K562 (cell line): Measurements from ENCODE around the gene CFAP20. TPM values are rescaled to one million over a fixed set of nuclear protein-coding genes. Genes with fewer than 3 reads are reported as not detected.
A peak's percentile ranks its signal among the peaks of the same experiment; 100 is the strongest.

Experiments used
- AFF1 ChIP-seq, 2 experiments: fragments of 450-650 bp; IDR thresholded peaks; 2 replicates each; pipeline ENCODE4 v1.6.1; 2018; ENCODE audit warnings: mild to moderate bottlenecking in 2 of 2, low read depth in 1 of 2; ENCODE audit not compliant: partially characterized antibody in 2 of 2
- AFF4 ChIP-seq: sonication (generic); formaldehyde crosslinking; IDR thresholded peaks from 2 replicates; pipeline ENCODE4 v1.8.0; 2023; ENCODE audit warnings: mild to moderate bottlenecking, missing genetic modification reagents
- CSDE1 ChIP-seq, 2 experiments: fragments of 450-650 bp; IDR thresholded peaks; 2 replicates each; pipeline ENCODE4 v1.6.1; 2016; ENCODE audit warnings: mild to moderate bottlenecking in 1 of 2
- EP300 ChIP-seq: IDR thresholded peaks from 2 replicates; pipeline ENCODE4 v1.6.1; 2012; ENCODE audit warnings: low read length, improper control_type of control experiment
- GABPA ChIP-seq: fragments of 200-800 bp; sonication (Bioruptor generic); conservative IDR thresholded peaks from 2 replicates; pipeline ENCODE4 v1.6.1; 2016; ENCODE audit warnings: low read depth, missing genetic modification characterization, missing compliant biosample characterization
- JUND ChIP-seq, 2 experiments: IDR thresholded peaks; 2 replicates in 1 of 2; 3 replicates in 1 of 2; pipeline ENCODE4 v1.6.1; 2011; ENCODE audit warnings: borderline replicate concordance in 2 of 2, low read depth in 2 of 2, low read length in 2 of 2, improper control_type of control experiment in 1 of 2, missing biosample characterization in 1 of 2, missing genetic modification characterization in 1 of 2, missing genetic modification reagents in 1 of 2
- MYC ChIP-seq, 2 experiments: fragments of 250-450 bp in 1 of 2; sonication (Bioruptor Pico) in 1 of 2; IDR thresholded peaks; 2 replicates each; pipeline versions ENCODE4 v1.5.1 to v1.6.1; 2012 to 2021; ENCODE audit warnings: low read depth in 2 of 2, borderline replicate concordance in 1 of 2, improper control_type of control experiment in 1 of 2, low read length in 1 of 2, mild to moderate bottlenecking in 1 of 2, moderate library complexity in 1 of 2
- PTBP1 ChIP-seq: fragments of 200-400 bp; formaldehyde crosslinking; IDR thresholded peaks from 2 replicates; pipeline ENCODE4 v1.6.1; 2017; ENCODE audit warnings: low read depth, low read length
- SNIP1 ChIP-seq: fragments of 450-650 bp; IDR thresholded peaks from 2 replicates; pipeline ENCODE4 v1.7.1; 2017; ENCODE audit warnings: low read depth, mild to moderate bottlenecking
- ZBTB33 ChIP-seq: sonication (generic); formaldehyde crosslinking; IDR thresholded peaks from 2 replicates; pipeline ENCODE4 v1.8.1; 2023; ENCODE audit warnings: mild to moderate bottlenecking, missing genetic modification reagents
- ZNF609 ChIP-seq: sonication (generic); formaldehyde crosslinking; IDR thresholded peaks from 2 replicates; pipeline ENCODE4 v1.8.1; 2023; ENCODE audit warnings: missing genetic modification reagents, mild to moderate bottlenecking, borderline replicate concordance
- polyA plus RNA-seq, 8 experiments: library from polyadenylated mRNA; depleted of rRNA in 4 of 8; stranded (reverse) in 5 of 8; unstranded in 3 of 8; fragments of >200 nt; fragmentation: Nextera tagmentation in 2 of 8; fragmentation: Illumina TruSeq in 1 of 8; extraction: Ambion mirVana in 2 of 8; extraction: Trizol in 1 of 8; gene quantifications; 2 replicates each; pipeline versions ENCODE4 v1.2.1 to v1.2.3, GENCODE V29; 2011 to 2014; ENCODE audit warnings: inconsistent platforms in 1 of 8, missing spikeins in 1 of 8
- total RNA-seq, 7 experiments: library from RNA; depleted of rRNA in 6 of 7; stranded (reverse); fragments of >200 nt in 6 of 7; fragmentation: Illumina TruSeq in 2 of 7; extraction: Trizol in 2 of 7; gene quantifications; 2 replicates each; pipeline versions ENCODE4 v1.2.1 to v1.2.3, GENCODE V29; 2011 to 2021; ENCODE audit warnings: low replicate concordance in 1 of 7

CFAP20 gene
- total and polyA plus RNA-seq, 9 of the 15 experiments (the other 6 are each of a cell fraction or from before 2014, with no cell fraction given) = 20.5 to 90.5 (median 75.3) TPM

GRCh38 chr16:58121132-58121531, 8.0 kb downstream of the CFAP20 start (continued):
- peak; percentile 18; the same call in 1 of the 2 replicates for TF ChIP-seq JUND (IDR thresholded peaks at IDR 0.05; ENCODE audit: borderline replicate concordance, low read depth, low read length)
- no peak for TF ChIP-seq JUND (tag; IDR thresholded peaks at IDR 0.05; ENCODE audit: borderline replicate concordance, low read depth, low read length)
- no peak for TF ChIP-seq CSDE1 (IDR thresholded peaks at IDR 0.05)
- no peak for TF ChIP-seq MYC (IDR thresholded peaks at IDR 0.05; ENCODE audit: low read depth, low read length)
- TF ChIP-seq MYC (CRISPR knock-in tag; IDR thresholded peaks at IDR 0.05; ENCODE audit: borderline replicate concordance, low read depth) = no peak
- TF ChIP-seq EP300 = peak; percentile 53; the same call in 1 of the 2 replicates
- TF ChIP-seq ZBTB33 = no peak
- TF ChIP-seq AFF4 (CRISPR knock-in tag) = no peak
- TF ChIP-seq SNIP1 = no peak
- TF ChIP-seq ZNF609 (CRISPR knock-in tag) = no peak
- TF ChIP-seq GABPA (tag) = peak; percentile 61; the same call in 1 of the 2 replicates
- TF ChIP-seq AFF1 (IDR thresholded peaks at IDR 0.05; ENCODE audit: low read depth in 1 of 2, partially characterized antibody in 2 of 2) = no peak
- TF ChIP-seq PTBP1 = no peak
